Epithelial cell of proximal tubule (primary cell): ENCODE results near the gene FAM3C. TPM values are rescaled to one million over a fixed set of nuclear protein-coding genes. Genes with fewer than 3 reads are reported as not detected.
A peak's percentile ranks its signal among the peaks of the same experiment; 100 is the strongest.

Experiments used
- DNase-seq: peaks from one replicate; pipeline ENCODE4 v3.0.0-alpha.2; 2011; ENCODE audit warnings: low read depth
- H3K4me3 ChIP-seq: 2 replicates; pipeline ENCODE4 v1.5.1; 2011; ENCODE audit warnings: low read depth, mild to moderate bottlenecking, low read length
- CTCF ChIP-seq: conservative IDR thresholded peaks from 2 replicates; pipeline ENCODE4 v1.5.1; 2012; ENCODE audit warnings: low read depth, mild to moderate bottlenecking, low read length
- total RNA-seq: library from RNA; depleted of rRNA; stranded (reverse); fragments of >200 nt; gene quantifications from 2 replicates; pipeline ENCODE4 v1.2.3, GENCODE V29; 2015

FAM3C gene
- total RNA-seq, 1 donor from 2014 or later, result 134 TPM

- no peak for TF ChIP-seq CTCF
- no peak overlapping the region for H3K4me3 ChIP-seq
- DNase-seq, result no peak
Measured at GRCh38 chr7:121336579-121336978, 59.5 kb downstream of the FAM3C start.

- no peak for DNase-seq
- H3K4me3 ChIP-seq, result no peak overlapping the region
- TF ChIP-seq CTCF, result no peak
Measured at GRCh38 chr7:121334875-121335648, 61.0 kb downstream of the FAM3C start.

- no peak for TF ChIP-seq CTCF
- H3K4me3 ChIP-seq, result no peak overlapping the region
- no peak for DNase-seq
Measured at GRCh38 chr7:121334376-121334775, 61.7 kb downstream of the FAM3C start.

- no peak overlapping the region for H3K4me3 ChIP-seq
- DNase-seq, result no peak
- no peak for TF ChIP-seq CTCF
Measured at GRCh38 chr7:121331574-121331973, 64.5 kb downstream of the FAM3C start.

- DNase-seq, result no peak
- no peak for TF ChIP-seq CTCF
- no peak overlapping the region for H3K4me3 ChIP-seq
Measured at GRCh38 chr7:121331048-121331447, 65.1 kb downstream of the FAM3C start.

GRCh38 chr7:121330053-121330833 is 65.9 kb downstream of the FAM3C start:
- peak overlapping the region; percentile 46 for H3K4me3 ChIP-seq
- no peak for DNase-seq
- no peak for TF ChIP-seq CTCF
